ENCODE data around the gene KIAA0232.
A peak's percentile ranks its signal among the peaks of the same experiment; 100 is the strongest.

KIAA0232 gene

DNA sequence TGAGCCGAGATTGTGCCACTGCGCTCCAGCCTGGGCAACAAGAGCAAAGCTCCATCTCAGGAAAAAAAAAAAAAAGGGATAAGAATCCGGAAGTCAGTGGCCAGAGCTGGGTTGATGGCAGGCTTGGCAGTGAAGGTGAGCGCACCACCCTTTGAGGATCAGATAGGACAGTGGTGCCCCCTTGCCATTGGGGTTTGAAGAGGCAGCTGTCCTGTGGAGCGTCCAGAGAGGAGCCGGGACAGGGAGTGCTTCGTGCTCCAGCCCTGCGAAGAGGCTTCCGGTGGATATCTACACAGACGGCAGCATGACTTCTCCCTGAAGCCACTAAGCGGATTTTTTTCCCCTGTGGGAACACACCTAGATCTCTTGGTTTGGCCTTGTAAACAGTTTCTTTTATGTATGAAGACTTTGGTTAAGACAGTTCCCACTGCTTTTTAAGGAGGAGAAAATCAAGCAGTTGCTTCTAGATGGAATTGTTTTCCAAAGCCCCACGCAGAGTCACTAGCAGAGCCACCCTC, 133.6 kb downstream of the KIAA0232 start:
- ATAC-seq, result peak; percentile 14; the same call in 2 of the 3 replicates
- TF ChIP-seq, protein P1, sequence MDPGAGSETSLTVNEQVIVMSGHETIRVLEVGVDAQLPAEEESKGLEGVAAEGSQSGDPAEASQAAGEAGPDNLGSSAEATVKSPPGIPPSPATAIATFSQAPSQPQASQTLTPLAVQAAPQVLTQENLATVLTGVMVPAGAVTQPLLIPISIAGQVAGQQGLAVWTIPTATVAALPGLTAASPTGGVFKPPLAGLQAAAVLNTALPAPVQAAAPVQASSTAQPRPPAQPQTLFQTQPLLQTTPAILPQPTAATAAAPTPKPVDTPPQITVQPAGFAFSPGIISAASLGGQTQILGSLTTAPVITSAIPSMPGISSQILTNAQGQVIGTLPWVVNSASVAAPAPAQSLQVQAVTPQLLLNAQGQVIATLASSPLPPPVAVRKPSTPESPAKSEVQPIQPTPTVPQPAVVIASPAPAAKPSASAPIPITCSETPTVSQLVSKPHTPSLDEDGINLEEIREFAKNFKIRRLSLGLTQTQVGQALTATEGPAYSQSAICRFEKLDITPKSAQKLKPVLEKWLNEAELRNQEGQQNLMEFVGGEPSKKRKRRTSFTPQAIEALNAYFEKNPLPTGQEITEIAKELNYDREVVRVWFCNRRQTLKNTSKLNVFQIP (CRISPR knock-in tag; IDR thresholded peaks at IDR 0.05; ENCODE audit: borderline replicate concordance, low read depth), result no peak
- TF ChIP-seq ARNTL (CRISPR knock-in tag; IDR thresholded peaks at IDR 0.05; ENCODE audit: borderline replicate concordance, low read depth) (no peak), GLIS3 (CRISPR knock-in tag; IDR thresholded peaks at IDR 0.05) (no peak), TCF4 (CRISPR knock-in tag; IDR thresholded peaks at IDR 0.05; ENCODE audit: borderline replicate concordance) (no peak), BACH2 (CRISPR knock-in tag; IDR thresholded peaks at IDR 0.05; ENCODE audit: borderline replicate concordance) (no peak), ZFP30 (CRISPR knock-in tag; IDR thresholded peaks at IDR 0.05) (no peak), ZNF8 (CRISPR knock-in tag; IDR thresholded peaks at IDR 0.05) (no peak), SNAI2 (CRISPR knock-in tag; IDR thresholded peaks at IDR 0.05) (no peak), ZNF70 (CRISPR knock-in tag; IDR thresholded peaks at IDR 0.05) (no peak), ZNF565 (CRISPR knock-in tag; conservative IDR thresholded peaks at IDR 0.05; ENCODE audit: low read depth) (no peak), CSDC2 (CRISPR knock-in tag; IDR thresholded peaks at IDR 0.05) (no peak), ESRRG (CRISPR knock-in tag; IDR thresholded peaks at IDR 0.05) (no peak), RARB (CRISPR knock-in tag; IDR thresholded peaks at IDR 0.05) (no peak), PPARA (CRISPR knock-in tag; IDR thresholded peaks at IDR 0.05; ENCODE audit: borderline replicate concordance) (no peak)
- TF ChIP-seq, protein P2, sequence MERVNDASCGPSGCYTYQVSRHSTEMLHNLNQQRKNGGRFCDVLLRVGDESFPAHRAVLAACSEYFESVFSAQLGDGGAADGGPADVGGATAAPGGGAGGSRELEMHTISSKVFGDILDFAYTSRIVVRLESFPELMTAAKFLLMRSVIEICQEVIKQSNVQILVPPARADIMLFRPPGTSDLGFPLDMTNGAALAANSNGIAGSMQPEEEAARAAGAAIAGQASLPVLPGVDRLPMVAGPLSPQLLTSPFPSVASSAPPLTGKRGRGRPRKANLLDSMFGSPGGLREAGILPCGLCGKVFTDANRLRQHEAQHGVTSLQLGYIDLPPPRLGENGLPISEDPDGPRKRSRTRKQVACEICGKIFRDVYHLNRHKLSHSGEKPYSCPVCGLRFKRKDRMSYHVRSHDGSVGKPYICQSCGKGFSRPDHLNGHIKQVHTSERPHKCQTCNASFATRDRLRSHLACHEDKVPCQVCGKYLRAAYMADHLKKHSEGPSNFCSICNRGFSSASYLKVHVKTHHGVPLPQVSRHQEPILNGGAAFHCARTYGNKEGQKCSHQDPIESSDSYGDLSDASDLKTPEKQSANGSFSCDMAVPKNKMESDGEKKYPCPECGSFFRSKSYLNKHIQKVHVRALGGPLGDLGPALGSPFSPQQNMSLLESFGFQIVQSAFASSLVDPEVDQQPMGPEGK (CRISPR knock-in tag; IDR thresholded peaks at IDR 0.05; ENCODE audit: borderline replicate concordance), result no peak
- TF ChIP-seq, protein P3, sequence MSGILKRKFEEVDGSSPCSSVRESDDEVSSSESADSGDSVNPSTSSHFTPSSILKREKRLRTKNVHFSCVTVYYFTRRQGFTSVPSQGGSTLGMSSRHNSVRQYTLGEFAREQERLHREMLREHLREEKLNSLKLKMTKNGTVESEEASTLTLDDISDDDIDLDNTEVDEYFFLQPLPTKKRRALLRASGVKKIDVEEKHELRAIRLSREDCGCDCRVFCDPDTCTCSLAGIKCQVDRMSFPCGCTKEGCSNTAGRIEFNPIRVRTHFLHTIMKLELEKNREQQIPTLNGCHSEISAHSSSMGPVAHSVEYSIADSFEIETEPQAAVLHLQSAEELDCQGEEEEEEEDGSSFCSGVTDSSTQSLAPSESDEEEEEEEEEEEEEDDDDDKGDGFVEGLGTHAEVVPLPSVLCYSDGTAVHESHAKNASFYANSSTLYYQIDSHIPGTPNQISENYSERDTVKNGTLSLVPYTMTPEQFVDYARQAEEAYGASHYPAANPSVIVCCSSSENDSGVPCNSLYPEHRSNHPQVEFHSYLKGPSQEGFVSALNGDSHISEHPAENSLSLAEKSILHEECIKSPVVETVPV (CRISPR knock-in tag; IDR thresholded peaks at IDR 0.05), result no peak
- TF ChIP-seq, protein P4, sequence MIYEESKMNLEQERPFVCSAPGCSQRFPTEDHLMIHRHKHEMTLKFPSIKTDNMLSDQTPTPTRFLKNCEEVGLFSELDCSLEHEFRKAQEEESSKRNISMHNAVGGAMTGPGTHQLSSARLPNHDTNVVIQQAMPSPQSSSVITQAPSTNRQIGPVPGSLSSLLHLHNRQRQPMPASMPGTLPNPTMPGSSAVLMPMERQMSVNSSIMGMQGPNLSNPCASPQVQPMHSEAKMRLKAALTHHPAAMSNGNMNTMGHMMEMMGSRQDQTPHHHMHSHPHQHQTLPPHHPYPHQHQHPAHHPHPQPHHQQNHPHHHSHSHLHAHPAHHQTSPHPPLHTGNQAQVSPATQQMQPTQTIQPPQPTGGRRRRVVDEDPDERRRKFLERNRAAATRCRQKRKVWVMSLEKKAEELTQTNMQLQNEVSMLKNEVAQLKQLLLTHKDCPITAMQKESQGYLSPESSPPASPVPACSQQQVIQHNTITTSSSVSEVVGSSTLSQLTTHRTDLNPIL (CRISPR knock-in tag; IDR thresholded peaks at IDR 0.05; ENCODE audit: low read depth), result no peak
- TF ChIP-seq, protein P5, sequence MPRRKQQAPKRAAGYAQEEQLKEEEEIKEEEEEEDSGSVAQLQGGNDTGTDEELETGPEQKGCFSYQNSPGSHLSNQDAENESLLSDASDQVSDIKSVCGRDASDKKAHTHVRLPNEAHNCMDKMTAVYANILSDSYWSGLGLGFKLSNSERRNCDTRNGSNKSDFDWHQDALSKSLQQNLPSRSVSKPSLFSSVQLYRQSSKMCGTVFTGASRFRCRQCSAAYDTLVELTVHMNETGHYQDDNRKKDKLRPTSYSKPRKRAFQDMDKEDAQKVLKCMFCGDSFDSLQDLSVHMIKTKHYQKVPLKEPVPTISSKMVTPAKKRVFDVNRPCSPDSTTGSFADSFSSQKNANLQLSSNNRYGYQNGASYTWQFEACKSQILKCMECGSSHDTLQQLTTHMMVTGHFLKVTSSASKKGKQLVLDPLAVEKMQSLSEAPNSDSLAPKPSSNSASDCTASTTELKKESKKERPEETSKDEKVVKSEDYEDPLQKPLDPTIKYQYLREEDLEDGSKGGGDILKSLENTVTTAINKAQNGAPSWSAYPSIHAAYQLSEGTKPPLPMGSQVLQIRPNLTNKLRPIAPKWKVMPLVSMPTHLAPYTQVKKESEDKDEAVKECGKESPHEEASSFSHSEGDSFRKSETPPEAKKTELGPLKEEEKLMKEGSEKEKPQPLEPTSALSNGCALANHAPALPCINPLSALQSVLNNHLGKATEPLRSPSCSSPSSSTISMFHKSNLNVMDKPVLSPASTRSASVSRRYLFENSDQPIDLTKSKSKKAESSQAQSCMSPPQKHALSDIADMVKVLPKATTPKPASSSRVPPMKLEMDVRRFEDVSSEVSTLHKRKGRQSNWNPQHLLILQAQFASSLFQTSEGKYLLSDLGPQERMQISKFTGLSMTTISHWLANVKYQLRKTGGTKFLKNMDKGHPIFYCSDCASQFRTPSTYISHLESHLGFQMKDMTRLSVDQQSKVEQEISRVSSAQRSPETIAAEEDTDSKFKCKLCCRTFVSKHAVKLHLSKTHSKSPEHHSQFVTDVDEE (CRISPR knock-in tag; IDR thresholded peaks at IDR 0.05), result no peak

DNA sequence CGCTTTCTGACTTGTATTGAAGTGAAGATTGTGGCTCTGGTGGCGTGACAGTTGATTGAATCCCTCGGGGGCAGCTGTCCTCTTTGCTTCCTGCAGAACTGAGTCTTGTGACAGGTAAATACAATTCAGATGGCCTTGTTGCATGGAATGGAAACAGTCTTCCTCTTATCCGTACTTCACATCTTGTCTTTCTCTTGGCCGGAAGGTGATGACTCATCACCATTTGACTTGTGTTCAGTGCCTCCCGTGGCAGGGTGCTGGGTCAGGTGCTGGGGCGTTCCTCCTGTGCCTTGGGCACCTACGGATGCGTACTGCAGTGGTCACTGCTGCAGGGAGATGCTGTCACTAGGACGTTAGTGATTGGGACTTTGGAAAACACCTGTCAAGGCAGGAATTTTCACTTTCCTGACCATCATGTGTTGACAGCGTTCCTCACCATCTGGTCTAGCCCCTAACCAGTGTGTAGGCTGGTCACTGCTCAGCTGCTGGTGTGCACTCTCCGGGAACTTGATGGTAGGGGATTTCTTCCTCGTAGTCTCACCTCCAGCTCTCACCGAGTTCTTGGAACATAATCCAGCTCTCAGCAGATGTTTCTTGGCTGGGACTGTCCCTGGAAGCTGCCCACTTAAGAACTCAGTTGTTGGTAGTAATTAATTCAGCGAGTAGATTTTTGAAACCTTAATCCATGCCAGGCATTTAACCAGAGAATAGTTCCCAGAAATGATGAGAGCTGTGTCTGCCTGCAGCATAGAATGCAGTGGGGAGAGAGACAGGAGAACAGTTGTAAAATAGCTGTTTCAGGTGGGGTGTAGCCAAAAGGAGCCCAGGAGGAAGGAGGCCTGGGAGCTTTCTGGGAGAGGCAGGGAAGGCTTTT, 134.3 kb downstream of the KIAA0232 start:
- no peak for TF ChIP-seq TCF4 (CRISPR knock-in tag; IDR thresholded peaks at IDR 0.05; ENCODE audit: borderline replicate concordance)
- no peak for TF ChIP-seq ARNTL (CRISPR knock-in tag; IDR thresholded peaks at IDR 0.05; ENCODE audit: borderline replicate concordance, low read depth)
- TF ChIP-seq OSR1 (CRISPR knock-in tag; IDR thresholded peaks at IDR 0.05), result no peak
- no peak for TF ChIP-seq ZNF70 (CRISPR knock-in tag; IDR thresholded peaks at IDR 0.05)
- TF ChIP-seq, protein P4 (CRISPR knock-in tag; IDR thresholded peaks at IDR 0.05; ENCODE audit: low read depth), result no peak
- TF ChIP-seq ESRRG (CRISPR knock-in tag; IDR thresholded peaks at IDR 0.05), result no peak
- TF ChIP-seq, protein P3 (CRISPR knock-in tag; IDR thresholded peaks at IDR 0.05), result no peak
- ATAC-seq, result peak; percentile 58

Data from SK-N-SH treated with all-trans-retinoic acid at 6 μM for 48 hours (cell line).